Iris pigment epithelial cell (primary cell): ENCODE measurements around the gene VEGFA.

ENCODE experiments used
- DNase-seq: peaks from one replicate; pipeline ENCODE4 v3.0.0-alpha.2; 2011; ENCODE audit warnings: low read depth

The VEGFA gene

GRCh38 chr6:43785220-43785752 is 15.3 kb downstream of the VEGFA start:
- DNase-seq = no peak

GRCh38 chr6:43785904-43786303 is 15.9 kb downstream of the VEGFA start:
- DNase-seq = no peak

- no peak for DNase-seq
Observed at GRCh38 chr6:43786664-43787329, 16.8 kb downstream of the VEGFA start.

GRCh38 chr6:43788301-43788700 is 18.3 kb downstream of the VEGFA start:
- DNase-seq = no peak

GRCh38 chr6:43789447-43789846 is 19.4 kb downstream of the VEGFA start:
- no peak for DNase-seq

GRCh38 chr6:43790031-43790430 is 20.0 kb downstream of the VEGFA start:
- peak; percentile 83 for DNase-seq

- no peak for DNase-seq
Observed at GRCh38 chr6:43791745-43792422, 21.9 kb downstream of the VEGFA start.

GRCh38 chr6:43793154-43793874 is 23.3 kb downstream of the VEGFA start:
- no peak for DNase-seq

GRCh38 chr6:43793875-43794242 is 23.8 kb downstream of the VEGFA start:
- DNase-seq = no peak

- DNase-seq = no peak
Observed at GRCh38 chr6:43795421-43795820, 25.4 kb downstream of the VEGFA start.

GRCh38 chr6:43796168-43796567 is 26.2 kb downstream of the VEGFA start:
- DNase-seq = no peak

GRCh38 chr6:43796903-43797890 is 27.2 kb downstream of the VEGFA start:
- DNase-seq = no peak

GRCh38 chr6:43797919-43798318 is 27.9 kb downstream of the VEGFA start:
- DNase-seq = no peak

GRCh38 chr6:43798688-43799444 is 28.9 kb downstream of the VEGFA start:
- DNase-seq = peak; percentile 73

GRCh38 chr6:43799551-43800297 is 29.7 kb downstream of the VEGFA start:
- no peak for DNase-seq

GRCh38 chr6:43800298-43800623 is 30.2 kb downstream of the VEGFA start:
- no peak for DNase-seq

- no peak for DNase-seq
Observed at GRCh38 chr6:43800746-43801494, 30.9 kb downstream of the VEGFA start.

- DNase-seq = no peak
Observed at GRCh38 chr6:43801495-43802181, 31.6 kb downstream of the VEGFA start.
